Dedifferentiated amniotic fluid mesenchymal stem cell (primary cell): ENCODE results near the gene ATP2B2.

Experiments
- DNase-seq: peaks from one replicate; pipeline ENCODE4 v3.0.0-alpha.2; 2016; ENCODE audit errors: extremely low spot score

The ATP2B2 gene

GRCh38 chr3:10469441-10470119, 35.8 kb downstream of the ATP2B2 start:
- DNase-seq = no peak

DNA sequence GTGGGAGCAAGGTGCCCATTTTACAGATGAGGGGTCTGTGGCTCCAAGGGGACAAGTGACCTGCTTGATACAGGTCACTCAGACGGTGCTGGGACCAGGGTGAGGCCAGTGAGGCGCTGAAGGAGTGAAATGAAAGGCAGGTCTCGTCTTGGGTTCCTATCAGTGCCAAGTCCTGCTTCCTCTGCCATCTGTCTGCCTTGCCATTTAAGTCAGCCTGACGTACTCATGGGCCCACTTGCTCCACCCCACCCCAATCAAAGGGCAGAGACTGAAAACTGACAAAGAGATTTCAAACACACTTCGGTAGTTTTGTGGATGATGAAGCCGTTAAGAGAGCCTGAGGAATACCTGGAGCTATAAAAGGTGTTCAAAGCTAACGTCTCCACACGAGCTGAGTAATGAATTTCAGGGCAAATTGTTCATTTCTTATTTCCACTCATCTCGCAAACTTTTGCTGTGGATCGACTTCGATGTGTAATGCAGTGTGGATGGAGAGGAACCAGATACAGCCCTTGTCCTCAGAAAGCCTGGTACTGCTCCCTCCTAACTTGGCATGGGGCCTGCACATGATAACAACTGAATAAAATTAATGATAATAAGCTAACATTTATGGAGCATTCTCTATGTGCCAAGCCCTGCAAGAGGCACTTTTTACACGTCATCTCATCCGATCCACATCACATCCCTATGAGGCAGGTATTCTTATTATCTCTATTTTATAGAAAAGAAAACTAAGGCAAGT, 36.6 kb downstream of the ATP2B2 start:
- DNase-seq = no peak

DNA sequence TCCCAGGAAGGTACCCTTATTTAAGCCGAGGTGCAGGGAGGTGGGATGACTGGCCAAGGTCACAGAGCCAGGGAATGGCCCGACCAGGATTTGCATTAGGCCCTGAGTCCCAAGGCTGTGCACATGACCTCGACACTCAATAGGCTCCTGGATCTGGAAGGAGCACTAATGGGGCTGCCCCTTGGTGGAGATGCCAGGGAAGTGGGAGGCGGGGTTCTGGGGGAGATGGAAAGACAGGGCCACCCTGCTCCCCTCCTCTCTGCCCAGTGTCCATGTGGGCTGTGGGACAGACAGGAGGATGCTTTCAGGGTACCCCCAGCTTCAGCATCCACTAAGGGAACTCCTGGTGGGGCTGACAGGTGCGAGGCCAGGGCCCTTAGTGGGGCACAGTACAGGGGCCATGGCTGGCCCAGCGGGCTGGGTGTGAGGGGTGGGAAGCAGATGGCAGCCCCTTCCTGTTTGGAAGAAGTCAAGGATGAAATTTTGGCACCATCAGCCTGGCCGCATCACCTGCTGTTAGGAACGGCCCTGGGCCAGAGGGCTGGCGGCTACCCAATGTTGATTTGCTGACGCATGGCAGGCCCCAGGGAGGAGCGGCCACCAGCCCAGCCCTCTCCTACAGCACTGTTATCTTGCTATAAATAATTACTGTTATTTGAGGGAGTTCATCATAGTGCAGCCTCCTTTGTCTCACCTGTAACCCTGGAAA, 37.3 kb downstream of the ATP2B2 start:
- DNase-seq = no peak

DNA sequence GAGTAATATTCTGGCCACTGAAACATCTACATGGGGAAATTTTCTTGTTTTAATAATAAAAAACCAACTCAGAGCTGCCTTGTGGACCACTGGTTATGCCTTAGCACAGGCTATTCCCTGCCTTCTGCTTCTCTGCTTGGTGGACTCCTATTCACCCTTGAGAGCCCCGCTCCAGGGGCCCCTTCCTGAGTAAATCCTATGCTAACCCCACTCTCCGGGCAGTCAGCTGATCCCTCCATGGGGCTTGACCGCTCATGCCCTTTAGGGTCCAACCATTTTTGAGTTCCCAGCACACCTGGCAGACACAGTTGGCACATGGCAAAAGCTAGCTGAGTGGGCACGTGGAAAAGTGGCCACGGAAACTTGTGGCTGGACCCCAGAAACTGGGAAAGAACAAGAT, 38.2 kb downstream of the ATP2B2 start:
- no peak for DNase-seq

GRCh38 chr3:10466186-10466585, 39.2 kb downstream of the ATP2B2 start:
- no peak for DNase-seq

DNA sequence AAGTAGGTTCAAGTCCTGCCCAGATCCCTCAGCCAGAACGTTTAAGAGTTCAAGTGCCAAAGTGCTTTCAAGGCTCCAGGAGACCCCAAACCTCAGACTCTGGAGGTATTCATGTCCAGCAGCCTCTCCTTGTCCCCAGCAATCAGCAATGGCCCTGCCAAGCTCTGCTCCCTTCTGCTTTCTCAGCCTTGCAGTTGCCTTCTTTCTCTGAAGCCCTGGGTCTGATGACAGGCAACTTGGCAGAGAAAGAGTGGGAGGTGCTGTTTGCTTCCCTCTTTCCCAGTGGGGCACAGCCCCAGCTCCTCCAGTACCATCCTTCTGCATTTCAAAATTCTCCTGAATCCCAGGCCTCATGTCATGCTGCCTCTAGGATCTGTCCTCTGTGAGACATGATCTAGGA, 40.2 kb downstream of the ATP2B2 start:
- no peak for DNase-seq

DNA sequence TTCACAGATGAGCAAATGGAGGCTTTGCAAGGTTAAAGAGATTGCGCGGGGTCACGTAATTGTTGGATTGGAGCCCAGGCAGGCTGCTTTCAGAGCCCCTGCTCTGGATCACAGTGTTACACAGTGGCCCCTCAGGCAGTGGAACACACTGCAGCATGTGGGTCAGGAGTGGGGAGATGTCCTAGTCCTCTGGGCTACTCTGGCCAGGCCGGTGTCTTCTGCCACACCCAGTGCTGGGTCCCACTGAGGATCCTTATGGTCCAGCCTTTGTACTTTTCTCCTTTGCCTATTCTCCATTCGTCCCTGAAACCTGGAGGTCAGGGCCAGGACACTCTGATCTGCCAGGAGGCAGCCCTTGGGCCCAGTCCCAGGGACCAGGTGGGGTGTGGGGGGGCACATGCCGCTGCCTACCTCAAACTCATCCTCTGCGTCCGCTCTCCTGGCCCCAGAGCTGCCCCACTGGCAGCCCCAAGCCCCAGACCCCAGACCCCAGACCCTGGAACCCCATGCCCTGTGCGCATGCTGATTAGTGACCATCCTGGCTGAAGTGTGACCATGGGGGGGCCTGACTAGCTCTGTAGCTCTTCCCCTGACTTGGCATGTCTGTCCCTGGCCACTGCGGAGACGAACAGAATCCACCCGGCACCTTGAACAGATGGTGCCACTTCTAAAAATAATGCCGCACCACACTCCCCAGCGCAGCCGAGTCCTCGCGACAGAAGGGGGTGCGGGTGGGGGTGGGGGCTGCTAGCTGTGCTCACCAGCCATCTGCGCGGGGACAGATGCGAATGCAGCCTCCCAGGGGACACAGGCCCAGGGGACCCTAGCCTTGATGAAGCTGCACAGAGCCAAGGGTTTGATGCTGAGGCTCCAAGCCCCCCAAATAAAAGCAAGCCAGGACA, 41.6 kb downstream of the ATP2B2 start:
- no peak for DNase-seq

DNA sequence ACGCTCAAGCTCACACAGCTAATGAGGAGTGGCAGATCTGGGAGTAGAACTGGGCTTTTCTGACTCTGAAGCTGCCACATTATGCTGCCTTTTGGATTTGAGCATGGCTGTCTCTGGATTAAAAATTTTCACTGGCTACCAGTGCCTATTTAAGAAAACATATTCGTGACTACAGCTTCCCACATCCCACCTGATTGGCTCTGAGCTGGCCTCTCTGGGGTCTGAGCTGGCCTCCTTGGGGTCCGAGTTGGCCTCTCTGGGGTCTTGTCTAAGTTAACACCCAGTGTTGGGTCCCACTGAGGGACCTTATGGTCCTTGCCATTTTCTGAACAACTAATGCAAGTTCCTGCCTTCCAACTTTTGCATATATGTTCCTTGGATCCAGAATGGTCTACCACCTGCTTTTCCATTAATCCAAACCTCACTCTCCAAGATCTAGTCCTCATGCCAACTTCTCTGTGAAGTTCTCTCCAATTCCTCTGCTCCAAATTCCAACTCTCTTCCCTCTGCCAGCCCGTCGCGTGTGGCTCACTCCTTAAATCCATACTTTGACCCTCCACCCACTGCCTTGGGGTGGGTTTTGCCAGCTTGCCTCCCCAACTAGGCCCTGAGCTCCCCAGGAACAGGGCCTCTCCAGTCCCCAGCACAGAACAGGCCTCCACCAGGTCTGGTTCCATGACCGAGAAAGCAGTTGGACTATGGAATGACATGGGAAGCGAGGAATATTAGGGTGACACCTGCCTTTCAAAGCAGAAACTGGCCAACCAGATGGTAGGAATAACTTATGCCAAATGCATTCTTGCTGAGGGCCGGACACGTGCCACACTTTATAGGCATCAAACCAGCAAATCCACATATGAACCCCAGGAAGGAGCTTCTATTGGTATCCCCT, 42.5 kb downstream of the ATP2B2 start:
- no peak for DNase-seq

- DNase-seq = no peak
Observed at GRCh38 chr3:10460951-10461545, 44.3 kb downstream of the ATP2B2 start.

- peak; percentile 18 for DNase-seq
Observed at GRCh38 chr3:10459954-10460754, 45.2 kb downstream of the ATP2B2 start.

GRCh38 chr3:10457560-10457959, 47.8 kb downstream of the ATP2B2 start:
- DNase-seq = no peak

GRCh38 chr3:10456981-10457380, 48.4 kb downstream of the ATP2B2 start:
- no peak for DNase-seq

DNA sequence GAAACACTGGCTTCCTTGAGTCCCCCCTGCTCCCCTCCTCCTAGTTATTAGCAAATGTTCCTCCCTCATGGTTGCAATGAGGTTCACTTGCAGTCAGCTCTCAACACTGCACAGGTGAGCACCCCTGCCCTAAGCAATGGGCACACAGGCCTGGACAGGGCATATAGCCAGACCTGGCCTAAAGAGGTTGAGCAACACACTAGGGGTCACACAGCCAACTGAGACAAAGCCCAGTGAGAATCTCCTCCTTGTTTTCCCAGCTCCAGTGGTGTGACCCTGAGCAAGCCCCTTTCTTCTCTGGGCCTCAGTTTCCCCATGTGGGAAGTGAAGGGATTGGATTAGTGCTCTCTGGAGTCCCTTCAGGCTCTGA, 49.9 kb downstream of the ATP2B2 start:
- DNase-seq = no peak

DNA sequence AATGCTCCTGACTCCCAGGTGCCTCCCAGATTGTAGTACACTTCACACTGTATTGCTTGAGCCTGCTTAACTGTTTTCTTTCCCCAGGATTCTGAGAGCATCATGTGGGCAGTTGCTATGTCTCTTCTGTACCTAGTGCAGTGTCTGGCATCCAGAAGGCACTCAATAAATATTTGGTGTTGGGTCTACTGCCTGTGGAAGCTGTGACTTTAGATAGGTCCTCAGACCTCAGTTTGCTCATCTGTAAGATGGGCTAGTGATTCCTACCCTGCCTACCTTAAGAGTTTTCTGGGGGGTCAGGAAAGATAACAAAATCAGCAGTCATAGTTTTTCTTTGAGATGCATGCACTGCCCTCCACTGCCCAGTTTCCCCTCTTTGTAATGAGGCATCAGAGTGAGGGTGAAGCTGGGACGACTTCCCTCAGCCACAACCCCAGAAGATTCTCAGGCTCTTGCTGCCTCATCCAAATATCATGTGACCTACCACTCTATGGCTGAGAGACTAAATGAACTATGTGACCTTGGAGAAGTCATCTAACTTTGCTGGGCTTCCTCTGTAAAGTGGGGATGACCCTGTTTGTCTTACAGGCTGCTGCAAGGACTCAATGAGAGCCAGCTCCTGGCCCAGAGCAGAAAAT, 50.4 kb downstream of the ATP2B2 start:
- no peak for DNase-seq

DNA sequence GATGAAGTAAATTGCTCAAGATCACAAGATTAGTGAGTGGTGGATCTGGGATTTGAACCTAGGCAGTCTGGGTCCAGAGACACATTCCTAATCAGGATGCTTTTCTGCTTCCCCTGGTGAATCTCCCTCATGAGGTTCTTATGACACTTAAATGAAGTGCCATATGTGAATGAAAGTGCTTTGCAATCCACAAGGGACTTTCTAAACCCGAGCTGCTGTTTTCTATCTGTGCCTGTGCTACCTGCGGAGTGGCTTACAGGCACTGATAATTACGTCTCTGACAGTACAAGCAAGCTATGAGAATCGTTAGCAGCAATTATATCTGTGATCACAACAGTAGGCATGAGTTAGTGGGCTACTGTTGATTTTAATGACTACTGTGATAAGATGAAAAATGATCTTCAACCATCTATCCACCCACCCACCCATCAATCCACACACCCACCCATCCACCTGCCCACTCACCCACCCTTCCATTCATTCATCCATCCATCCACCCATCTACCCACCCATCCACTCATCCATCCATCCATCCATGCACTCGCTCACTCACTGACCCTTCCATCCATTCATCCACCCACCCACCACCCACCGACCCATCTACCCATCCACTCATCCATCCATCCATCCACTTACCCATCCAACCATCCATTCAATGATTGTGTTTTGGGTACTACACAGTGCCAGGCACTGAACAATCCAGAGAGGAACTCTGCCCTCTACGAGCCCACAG, 51.8 kb downstream of the ATP2B2 start:
- no peak for DNase-seq

DNA sequence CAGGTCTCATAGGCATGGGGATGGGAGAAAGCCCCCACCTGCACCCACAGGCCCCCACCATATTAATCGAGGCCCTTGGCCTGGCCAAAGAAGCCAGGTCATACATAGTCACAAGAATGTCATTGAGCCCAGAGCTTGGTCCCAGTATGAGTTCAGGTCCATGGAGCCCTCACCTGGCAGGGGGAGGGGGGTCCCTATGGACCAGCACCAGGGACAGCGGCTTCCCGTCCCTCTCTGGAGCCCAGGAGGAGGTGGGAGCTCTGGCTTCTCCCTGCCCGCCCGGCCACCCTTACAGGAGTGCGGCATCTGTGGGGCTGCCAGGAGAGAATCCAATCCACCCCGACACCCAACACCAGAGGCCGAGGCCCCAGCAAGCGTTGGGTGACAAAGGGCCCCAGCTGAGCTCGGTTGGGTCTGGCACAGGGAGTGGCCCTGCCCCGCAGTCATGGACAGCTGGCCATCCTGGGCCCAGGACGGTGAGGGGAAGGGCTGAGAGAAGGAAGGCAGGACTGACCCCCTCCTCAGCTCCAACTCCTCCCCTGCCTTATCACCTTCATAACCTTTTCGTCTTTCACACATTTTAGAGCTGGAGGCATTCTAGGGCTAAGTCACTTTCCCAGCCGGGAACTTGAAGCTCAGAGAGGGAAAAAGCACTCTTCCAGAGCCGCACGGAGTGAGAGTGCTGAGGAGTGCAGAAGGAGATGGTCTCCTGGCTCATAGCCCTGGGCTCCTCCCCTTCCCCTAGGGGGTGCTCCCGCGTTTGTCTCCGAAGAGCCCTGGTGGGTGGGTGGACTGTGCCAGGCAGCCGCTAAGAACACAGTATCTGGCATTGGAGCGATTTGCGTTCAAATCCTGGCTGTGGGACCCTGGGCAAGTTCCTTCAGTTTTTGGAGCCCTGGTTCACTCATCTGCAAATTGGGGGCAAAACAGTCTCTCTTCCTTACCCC, 54.6 kb downstream of the ATP2B2 start:
- no peak for DNase-seq

DNA sequence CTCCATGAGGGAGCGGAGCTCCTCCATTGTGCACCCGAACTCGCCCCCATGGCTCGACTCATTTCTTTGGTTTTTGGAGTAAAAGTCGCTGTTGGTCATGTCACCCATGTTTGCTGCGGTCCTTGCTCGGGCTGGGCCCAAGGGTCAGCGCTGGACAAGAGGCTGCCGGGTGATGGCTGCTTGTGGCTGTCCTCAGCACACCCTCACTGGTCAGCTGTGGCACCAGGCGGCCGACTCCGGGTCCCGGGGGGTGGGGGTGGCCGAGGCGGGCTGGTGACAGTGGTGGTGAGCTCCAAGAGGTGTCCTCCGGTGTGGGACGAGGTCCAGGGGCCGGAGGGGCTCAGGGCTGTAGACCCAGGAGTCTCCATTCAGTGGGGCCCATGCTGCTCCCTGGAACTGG, 56.0 kb downstream of the ATP2B2 start:
- DNase-seq = no peak
